IMR-90 (cell line): Measurements from ENCODE around the gene GLCE. TPM values are rescaled to one million over a fixed set of nuclear protein-coding genes. Genes with fewer than 3 reads are reported as not detected.
A peak's percentile ranks its signal among the peaks of the same experiment; 100 is the strongest.

Source experiments
- ATAC-seq: fragments of 200-7000 bp; cut with Tn5 transposase; 2 replicates; pipeline ENCODE4 v1.9.1; 2020; ENCODE audit warnings: low read depth, mild to moderate bottlenecking, moderate library complexity
- BruUV-seq: library from RNA; stranded (reverse); fragments of 400-500 nt; replicated peaks from 2 replicates; lab custom pipeline; 2021; lab: Mats Ljungman, UMichigan
- CTCF ChIA-PET: fragments of 300-600 bp; formaldehyde crosslinking; extraction: SDS; loops from one replicate; lab custom pipeline; 2021; ENCODE audit warnings: antibody characterized with exemption; lab: Yijun Ruan, JAX
- POLR2A ChIA-PET: fragments of 300-600 bp; sonication (Branson Sonifier 250); formaldehyde crosslinking; loops from one replicate; lab custom pipeline; 2022; ENCODE audit warnings: antibody characterized with exemption; ENCODE audit not compliant: unreplicated experiment; lab: Charles Lee
- DNase-seq: peaks from one replicate; pipeline ENCODE4 v3.0.0; 2013
- H2AFZ ChIP-seq: replicated peaks from 2 replicates; pipeline ENCODE3; 2013; ENCODE audit warnings: low read length, mild to moderate bottlenecking; ENCODE audit not compliant: poor library complexity
- H2AK5ac ChIP-seq: 2 replicates; pipeline ENCODE4 v1.6.1; 2013; ENCODE audit warnings: low read depth, low read length, inconsistent platforms
- H2AK9ac ChIP-seq: replicated peaks from 2 replicates; pipeline ENCODE3; 2013; ENCODE audit warnings: mild to moderate bottlenecking, low read depth, low read length, moderate library complexity; ENCODE audit not compliant: poor library complexity
- H2BK120ac ChIP-seq: 2 replicates; pipeline ENCODE4 v1.6.1; 2013; ENCODE audit warnings: low read depth, low read length, inconsistent platforms
- H2BK15ac ChIP-seq: 3 replicates; pipeline ENCODE4 v1.6.1; 2013; ENCODE audit warnings: low read depth, low read length, inconsistent platforms
- H2BK20ac ChIP-seq: 2 replicates; pipeline ENCODE4 v1.6.1; 2013; ENCODE audit warnings: low read depth, mild to moderate bottlenecking, inconsistent platforms, low read length, moderate library complexity
- H2BK5ac ChIP-seq: 2 replicates; pipeline ENCODE4 v1.6.1; 2013; ENCODE audit warnings: mild to moderate bottlenecking, low read depth, low read length, inconsistent platforms; ENCODE audit not compliant: poor library complexity, severe bottlenecking
- H3K14ac ChIP-seq: replicated peaks from 2 replicates; pipeline ENCODE4 v1.6.1; 2013; ENCODE audit warnings: low read depth, low read length, inconsistent platforms
- H3K18ac ChIP-seq: 2 replicates; pipeline ENCODE4 v1.6.1; 2013; ENCODE audit warnings: low read depth, low read length, control low read depth
- H3K23ac ChIP-seq: 2 replicates; pipeline ENCODE4 v1.6.1; 2013; ENCODE audit warnings: low read depth, low read length, inconsistent platforms
- H3K27ac ChIP-seq: 2 replicates; pipeline ENCODE4 v1.5.1; 2013; ENCODE audit warnings: mild to moderate bottlenecking, control low read depth, low read length; ENCODE audit not compliant: insufficient read depth
- H3K27me3 ChIP-seq: 2 replicates; pipeline ENCODE4 v1.6.1; 2013; ENCODE audit warnings: low read length; ENCODE audit not compliant: control insufficient read depth, insufficient read depth
- H3K36me3 ChIP-seq: 2 replicates; pipeline ENCODE4 v1.6.1; 2013; ENCODE audit warnings: low read length, mixed read lengths; ENCODE audit not compliant: control insufficient read depth, insufficient read depth
- H3K4ac ChIP-seq: 2 replicates; pipeline ENCODE4 v1.6.1; 2013; ENCODE audit warnings: low read depth, low read length, inconsistent platforms
- H3K4me1 ChIP-seq: 2 replicates; pipeline ENCODE4 v1.6.1; 2013; ENCODE audit warnings: low read length, mixed read lengths; ENCODE audit not compliant: control insufficient read depth, insufficient read depth
- H3K4me2 ChIP-seq: 2 replicates; pipeline ENCODE4 v1.6.1; 2013; ENCODE audit warnings: low read depth, mild to moderate bottlenecking, control low read depth, low read length, moderate library complexity
- H3K4me3 ChIP-seq: 2 replicates; pipeline ENCODE4 v1.5.1; 2013; ENCODE audit warnings: low read depth, mild to moderate bottlenecking, control low read depth, low read length, moderate library complexity; ENCODE audit not compliant: insufficient read depth
- H3K56ac ChIP-seq: 2 replicates; pipeline ENCODE4 v1.6.1; 2013; ENCODE audit warnings: low read length, inconsistent platforms; ENCODE audit not compliant: insufficient read depth; ENCODE audit errors: extremely low read depth
- H3K79me1 ChIP-seq, 2 experiments: 2 replicates each; pipeline ENCODE4 v1.6.1; 2013; ENCODE audit warnings: low read length in 2 of 2, inconsistent platforms in 1 of 2, low read depth in 1 of 2
- H3K9ac ChIP-seq: 2 replicates; pipeline ENCODE4 v1.6.1; 2013; ENCODE audit warnings: low read depth, low read length, control low read depth
- H3K9me1 ChIP-seq: 2 replicates; pipeline ENCODE4 v1.6.1; 2013; ENCODE audit warnings: low read length, inconsistent platforms; ENCODE audit not compliant: insufficient read depth
- H3K9me3 ChIP-seq: 2 replicates; pipeline ENCODE4 v1.6.1; 2013; ENCODE audit warnings: low read length; ENCODE audit not compliant: control insufficient read depth, insufficient read depth
- H4K20me1 ChIP-seq: 2 replicates; pipeline ENCODE4 v1.6.1; 2013; ENCODE audit warnings: low read length, inconsistent platforms; ENCODE audit not compliant: insufficient read depth
- H4K5ac ChIP-seq: 2 replicates; pipeline ENCODE4 v1.6.1; 2013; ENCODE audit warnings: mild to moderate bottlenecking, low read depth, low read length, control low read depth
- H4K8ac ChIP-seq, 2 experiments: 2 replicates each; pipeline ENCODE4 v1.6.1; 2013; ENCODE audit warnings: low read depth in 2 of 2, low read length in 2 of 2, control low read depth in 1 of 2, inconsistent platforms in 1 of 2
- H4K91ac ChIP-seq: 2 replicates; pipeline ENCODE4 v1.6.1; 2013; ENCODE audit warnings: low read depth, low read length, inconsistent platforms; ENCODE audit not compliant: insufficient read depth
- CEBPB ChIP-seq: IDR thresholded peaks from 2 replicates; pipeline ENCODE4 v1.6.1; 2012; ENCODE audit warnings: low read depth, low read length, improper control_type of control experiment
- MAFK ChIP-seq: IDR thresholded peaks from 2 replicates; pipeline ENCODE4 v1.6.1; 2012; ENCODE audit warnings: low read depth, low read length, improper control_type of control experiment
- MAZ ChIP-seq: IDR thresholded peaks from 2 replicates; pipeline ENCODE4 v1.6.1; 2012; ENCODE audit warnings: low read depth, mild to moderate bottlenecking, low read length, improper control_type of control experiment, moderate library complexity, borderline replicate concordance
- MXI1 ChIP-seq: IDR thresholded peaks from 2 replicates; pipeline ENCODE4 v1.6.1; 2012; ENCODE audit warnings: low read depth, mild to moderate bottlenecking, low read length, moderate library complexity, borderline replicate concordance
- NFE2L2 ChIP-seq: fragments of 150-350 bp; IDR thresholded peaks from 2 replicates; pipeline ENCODE4 v1.6.1; 2016; ENCODE audit warnings: low read depth, mild to moderate bottlenecking, low read length
- POLR2A ChIP-seq: IDR thresholded peaks from 2 replicates; pipeline ENCODE4 v1.6.1; 2012; ENCODE audit warnings: mild to moderate bottlenecking, low read depth, low read length
- RAD21 ChIP-seq: IDR thresholded peaks from 2 replicates; pipeline ENCODE4 v1.6.1; 2012; ENCODE audit warnings: low read length, improper control_type of control experiment
- SMC3 ChIP-seq: fragments of 150-350 bp; IDR thresholded peaks from 2 replicates; pipeline ENCODE4 v1.6.1; 2016; ENCODE audit warnings: low read depth, mild to moderate bottlenecking, antibody characterized with exemption, low read length, moderate library complexity
- WGBS, 2 experiments: methylation state at CpG; one replicate each; pipeline versions ENCODE4 v1.1.5 to v1.1.7; 2013; ENCODE audit warnings: missing lambda C conversion rate in 2 of 2; ENCODE audit not compliant: insufficient read length in 1 of 2; ENCODE audit errors: extremely low coverage in 2 of 2; 5-methylcytosine and 5-hydroxymethylcytosine counted together
- dilution Hi-C: fragments of 300-500 bp; cut with HindIII; formaldehyde crosslinking; loops from one replicate; pipeline ENCODE4 v1.14.3; 2018; ENCODE audit warnings: low sequenced_read_pairs; ENCODE audit not compliant: unreplicated experiment
- in situ Hi-C: fragments of 300-500 bp; cut with MboI; formaldehyde crosslinking; loops from 3 replicates; pipeline ENCODE4 v1.14.3; 2019; ENCODE audit warnings: low sequenced_read_pairs, inconsistent platforms, mixed read lengths
- intact Hi-C: fragments of 100-400 bp; cut with micrococcal nuclease; formaldehyde crosslinking; loops from 2 replicates; pipeline ENCODE4 v1.10.0; 2022
- polyA plus RNA-seq, 3 experiments: library from polyadenylated mRNA; depleted of rRNA; stranded (reverse); fragments of >200 nt; gene quantifications; 2 replicates each; pipeline ENCODE4 v1.2.3, GENCODE V29; 2012; ENCODE audit warnings: low replicate concordance in 1 of 3
- total RNA-seq: library from RNA; depleted of rRNA; stranded (reverse); fragments of >200 nt; gene quantifications from 2 replicates; pipeline ENCODE4 v1.2.3, GENCODE V29; 2012
- TF ChIP-seq, protein P1 (sequence below): conservative IDR thresholded peaks from 2 replicates; pipeline ENCODE4 v1.5.1; 2012; ENCODE audit warnings: mild to moderate bottlenecking, low read depth, low read length, improper control_type of control experiment
- TF ChIP-seq, protein P2 (sequence below): fragments of 150-350 bp; IDR thresholded peaks from 2 replicates; pipeline ENCODE4 v1.6.1; 2016; ENCODE audit warnings: low read depth, mild to moderate bottlenecking, low read length, moderate library complexity, borderline replicate concordance
- TF ChIP-seq, protein P3 (sequence below): fragments of 150-350 bp; IDR thresholded peaks from 2 replicates; pipeline ENCODE4 v1.6.1; 2017; ENCODE audit warnings: mild to moderate bottlenecking, antibody characterized with exemption, low read length, low read depth

The GLCE gene
- total and polyA plus RNA-seq, 2 of the 4 experiments (the other 2 are of a cell fraction) = 15.3 to 29.6 TPM

DNA sequence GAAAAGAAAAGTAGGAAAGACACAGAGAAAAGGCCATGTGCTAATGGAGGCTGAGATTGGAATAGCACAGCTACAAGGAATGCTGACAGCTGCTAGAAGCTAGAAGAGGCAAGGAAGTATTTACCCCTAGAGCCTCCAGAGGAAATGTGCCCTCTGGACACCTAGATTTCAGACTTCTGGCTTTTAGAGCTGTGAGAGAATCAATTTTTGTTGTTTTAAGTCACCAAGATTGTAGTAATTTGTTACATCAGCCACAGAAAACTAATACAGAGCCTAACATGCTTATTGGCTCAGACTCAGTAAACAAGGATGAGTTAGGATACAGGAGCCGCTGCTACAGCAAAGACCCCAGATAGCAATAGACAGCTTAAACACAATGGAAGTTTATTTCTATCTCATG is 33.1 kb upstream of the GLCE start:
- H3K18ac ChIP-seq = peak overlapping the region; percentile 31; the same call in 1 of the 2 replicates
- peaks cover 15% of the 10 kb centered on the region for H3K4me1 ChIP-seq
- no peak overlapping the region for H3K27ac ChIP-seq
- in situ Hi-C loops (no loop called here), dilution Hi-C loops (no loop called here), intact Hi-C loops (loop anchor here (5.0 kb wide), 1 partner anchor 45 kb away; no protein-coding TSS in a partner anchor)
- H2BK120ac ChIP-seq = no peak overlapping the region
- TF ChIP-seq RAD21 = no peak
- TF ChIP-seq, protein P1, sequence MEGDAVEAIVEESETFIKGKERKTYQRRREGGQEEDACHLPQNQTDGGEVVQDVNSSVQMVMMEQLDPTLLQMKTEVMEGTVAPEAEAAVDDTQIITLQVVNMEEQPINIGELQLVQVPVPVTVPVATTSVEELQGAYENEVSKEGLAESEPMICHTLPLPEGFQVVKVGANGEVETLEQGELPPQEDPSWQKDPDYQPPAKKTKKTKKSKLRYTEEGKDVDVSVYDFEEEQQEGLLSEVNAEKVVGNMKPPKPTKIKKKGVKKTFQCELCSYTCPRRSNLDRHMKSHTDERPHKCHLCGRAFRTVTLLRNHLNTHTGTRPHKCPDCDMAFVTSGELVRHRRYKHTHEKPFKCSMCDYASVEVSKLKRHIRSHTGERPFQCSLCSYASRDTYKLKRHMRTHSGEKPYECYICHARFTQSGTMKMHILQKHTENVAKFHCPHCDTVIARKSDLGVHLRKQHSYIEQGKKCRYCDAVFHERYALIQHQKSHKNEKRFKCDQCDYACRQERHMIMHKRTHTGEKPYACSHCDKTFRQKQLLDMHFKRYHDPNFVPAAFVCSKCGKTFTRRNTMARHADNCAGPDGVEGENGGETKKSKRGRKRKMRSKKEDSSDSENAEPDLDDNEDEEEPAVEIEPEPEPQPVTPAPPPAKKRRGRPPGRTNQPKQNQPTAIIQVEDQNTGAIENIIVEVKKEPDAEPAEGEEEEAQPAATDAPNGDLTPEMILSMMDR = no peak
- no peak for TF ChIP-seq MXI1
- TF ChIP-seq, protein P2, sequence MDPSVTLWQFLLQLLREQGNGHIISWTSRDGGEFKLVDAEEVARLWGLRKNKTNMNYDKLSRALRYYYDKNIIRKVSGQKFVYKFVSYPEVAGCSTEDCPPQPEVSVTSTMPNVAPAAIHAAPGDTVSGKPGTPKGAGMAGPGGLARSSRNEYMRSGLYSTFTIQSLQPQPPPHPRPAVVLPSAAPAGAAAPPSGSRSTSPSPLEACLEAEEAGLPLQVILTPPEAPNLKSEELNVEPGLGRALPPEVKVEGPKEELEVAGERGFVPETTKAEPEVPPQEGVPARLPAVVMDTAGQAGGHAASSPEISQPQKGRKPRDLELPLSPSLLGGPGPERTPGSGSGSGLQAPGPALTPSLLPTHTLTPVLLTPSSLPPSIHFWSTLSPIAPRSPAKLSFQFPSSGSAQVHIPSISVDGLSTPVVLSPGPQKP = no peak
- TF ChIP-seq, protein P3, sequence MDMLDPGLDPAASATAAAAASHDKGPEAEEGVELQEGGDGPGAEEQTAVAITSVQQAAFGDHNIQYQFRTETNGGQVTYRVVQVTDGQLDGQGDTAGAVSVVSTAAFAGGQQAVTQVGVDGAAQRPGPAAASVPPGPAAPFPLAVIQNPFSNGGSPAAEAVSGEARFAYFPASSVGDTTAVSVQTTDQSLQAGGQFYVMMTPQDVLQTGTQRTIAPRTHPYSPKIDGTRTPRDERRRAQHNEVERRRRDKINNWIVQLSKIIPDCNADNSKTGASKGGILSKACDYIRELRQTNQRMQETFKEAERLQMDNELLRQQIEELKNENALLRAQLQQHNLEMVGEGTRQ = no peak
- no peak for TF ChIP-seq POLR2A
- TF ChIP-seq SMC3 = no peak
- no peak for TF ChIP-seq MAFK
- TF ChIP-seq NFE2L2 = no peak
- TF ChIP-seq CEBPB = no peak
- TF ChIP-seq MAZ = no peak
- H4K20me1 ChIP-seq = no peaks in the 10 kb centered on the region
- no peak overlapping the region for H4K91ac ChIP-seq
- ChIA-PET CTCF (no interaction called here), POLR2A (interaction anchor here (0.6 kb wide), 1 partner anchor 151 kb away, joined by 6 read pairs; no protein-coding TSS in a partner anchor)
- no CpG with 5 or more reads among the region's 1 CpG for WGBS, 2 experiments
- no peaks in the 10 kb centered on the region for H3K79me1 ChIP-seq
- no peak overlapping the region for H3K4ac ChIP-seq
- ATAC-seq (peak; percentile 45; the same call in 1 of the 2 replicates), DNase-seq (no peak)
- H4K5ac ChIP-seq = no peak overlapping the region; the same call in 1 of the 2 replicates
- no peak overlapping the region for H2BK5ac ChIP-seq
- H2BK20ac ChIP-seq = no peak overlapping the region
- no peak overlapping the region for H4K8ac ChIP-seq
- no peaks in the 10 kb centered on the region for H3K9me3 ChIP-seq
- H3K9me1 ChIP-seq = no peaks in the 10 kb centered on the region
- H2AK5ac ChIP-seq = no peak overlapping the region
- no peak overlapping the region for H2AK9ac ChIP-seq
- H3K9ac ChIP-seq = no peak overlapping the region
- no peak overlapping the region for H3K14ac ChIP-seq
- no TSS peak for BruUV-seq
- H3K36me3 ChIP-seq = no peaks in the 10 kb centered on the region
- H3K4me3 ChIP-seq = no peak overlapping the region
- no peak overlapping the region for H3K4me2 ChIP-seq
- no peak overlapping the region for H3K23ac ChIP-seq
- H3K27me3 ChIP-seq = peaks cover 21% of the 10 kb centered on the region
- no peak overlapping the region for H2AFZ ChIP-seq
- H2BK15ac ChIP-seq = no peak overlapping the region
- no peak overlapping the region for H3K56ac ChIP-seq
